ENCODE results near the gene PRRG2. TPM values are rescaled to one million over a fixed set of nuclear protein-coding genes. Genes with fewer than 3 reads are reported as not detected.

Gene PRRG2
- total and polyA plus RNA-seq, 9 of the 15 experiments (the other 6 are each of a cell fraction or from before 2014, with no cell fraction given): 0.06 to 1.1 (median 0.33) TPM

- TF ChIP-seq E4F1 (CRISPR knock-in tag; IDR thresholded peaks at IDR 0.05; ENCODE audit: borderline replicate concordance) (no peak), MECOM (CRISPR knock-in tag; IDR thresholded peaks at IDR 0.05) (peak; percentile 69; the same call in 1 of the 2 replicates), BCOR (IDR thresholded peaks at IDR 0.05) (no peak), RBM25 (IDR thresholded peaks at IDR 0.05; ENCODE audit: low read depth, low read length, severe bottlenecking) (no peak), RFX5 (IDR thresholded peaks at IDR 0.05; ENCODE audit: low read depth, low read length) (no peak), CLOCK (CRISPR knock-in tag; IDR thresholded peaks at IDR 0.05; ENCODE audit: borderline replicate concordance) (no peak), HDAC6 (IDR thresholded peaks at IDR 0.05; ENCODE audit: low read depth, low read length) (no peak), ZNF76 (CRISPR knock-in tag; IDR thresholded peaks at IDR 0.05; ENCODE audit: borderline replicate concordance) (peak; percentile 83; the same call in 1 of the 2 replicates), CBX8 (IDR thresholded peaks at IDR 0.05; ENCODE audit: borderline replicate concordance, extremely low read depth, low read depth, low read length, poor library complexity, severe bottlenecking) (no peak), MAFK (IDR thresholded peaks at IDR 0.05; ENCODE audit: low read length) (no peak), HDAC3 (IDR thresholded peaks at IDR 0.05; ENCODE audit: borderline replicate concordance, partially characterized antibody) (no peak), THRAP3 (IDR thresholded peaks at IDR 0.05; ENCODE audit: borderline replicate concordance) (no peak), ESRRA (IDR thresholded peaks at IDR 0.05; ENCODE audit: borderline replicate concordance, low read depth) (no peak), CBFB (CRISPR knock-in tag; IDR thresholded peaks at IDR 0.05) (no peak), ZNF263 (CRISPR knock-in tag; IDR thresholded peaks at IDR 0.05; ENCODE audit: borderline replicate concordance) (no peak), SRSF3 (IDR thresholded peaks at IDR 0.05; ENCODE audit: insufficient read depth, low read length) (no peak), ZNF592 (IDR thresholded peaks at IDR 0.05) (peak; percentile 99), SMARCA4 (IDR thresholded peaks at IDR 0.05) (no peak), KDM5B (IDR thresholded peaks at IDR 0.05; ENCODE audit: insufficient replicate concordance, low read depth, low read length) (no peak)
Observed at GRCh38 chr19:49579193-49579592, 1.9 kb upstream of the PRRG2 start (continued).
